BJ (cell line): ENCODE data around the gene MARS1. TPM values are rescaled to one million over a fixed set of nuclear protein-coding genes. Genes with fewer than 3 reads are reported as not detected.
A peak's percentile ranks its signal among the peaks of the same experiment; 100 is the strongest.

Experiments used
- CTCF ChIA-PET: fragments of 350-600 bp; formaldehyde crosslinking; extraction: SDS; loops from one replicate; lab custom pipeline; 2021; ENCODE audit warnings: antibody characterized with exemption, inconsistent platforms; lab: Yijun Ruan, JAX
- POLR2A ChIA-PET: fragments of 300-600 bp; sonication (Branson Sonifier 250); formaldehyde crosslinking; extraction: SDS; loops from one replicate; lab custom pipeline; 2021; ENCODE audit warnings: antibody characterized with exemption; lab: Charles Lee
- DNase-seq: peaks from one replicate; pipeline ENCODE4 v3.0.0-alpha.2; 2011; ENCODE audit warnings: low read depth
- H3K27me3 ChIP-seq: 2 replicates; pipeline ENCODE4 v1.6.0; 2011; ENCODE audit warnings: low read length; ENCODE audit not compliant: control insufficient read depth, insufficient read depth
- H3K36me3 ChIP-seq: 2 replicates; pipeline ENCODE4 v1.5.1; 2011; ENCODE audit warnings: low read length; ENCODE audit not compliant: control insufficient read depth, insufficient read depth
- H3K4me3 ChIP-seq: 2 replicates; pipeline ENCODE4 v1.5.1; 2011; ENCODE audit warnings: low read depth, mild to moderate bottlenecking, control low read depth, low read length
- polyA plus RNA-seq: library from polyadenylated mRNA; depleted of rRNA; stranded (reverse); fragments of >200 nt; gene quantifications from 2 replicates; pipeline ENCODE4 v1.2.3, GENCODE V29; 2011
- TF ChIP-seq, protein P1 (sequence below): IDR thresholded peaks from 2 replicates; pipeline ENCODE4 v1.5.1; 2011; ENCODE audit warnings: low read depth, mild to moderate bottlenecking, control low read depth, inconsistent platforms, low read length, moderate library complexity; ENCODE audit not compliant: insufficient read depth

The MARS1 gene
- polyA plus RNA-seq, 1 experiment: 378 TPM

DNA sequence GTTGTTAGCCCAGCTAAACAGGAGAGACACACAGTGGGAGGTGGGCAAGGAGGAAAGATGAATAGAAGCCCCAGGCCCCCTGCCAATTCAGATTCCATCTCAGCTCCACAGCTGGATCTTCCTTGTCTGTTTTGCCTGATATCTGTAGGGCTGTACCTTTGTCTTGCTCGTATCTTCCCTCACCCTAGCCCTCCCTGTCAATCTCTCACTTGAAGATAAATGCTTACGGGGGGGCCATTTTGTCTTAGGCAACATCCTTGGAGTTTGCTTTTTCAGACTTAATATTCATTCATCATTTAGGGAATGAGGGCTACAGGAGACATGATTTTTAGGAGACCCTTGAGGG, 64.4 kb downstream of the MARS1 start:
- CTCF ChIA-PET: no interaction called here
- H3K4me3 ChIP-seq: no peak overlapping the region
- H3K27me3 ChIP-seq: peaks cover 6% of the 10 kb centered on the region
- TF ChIP-seq, protein P1, sequence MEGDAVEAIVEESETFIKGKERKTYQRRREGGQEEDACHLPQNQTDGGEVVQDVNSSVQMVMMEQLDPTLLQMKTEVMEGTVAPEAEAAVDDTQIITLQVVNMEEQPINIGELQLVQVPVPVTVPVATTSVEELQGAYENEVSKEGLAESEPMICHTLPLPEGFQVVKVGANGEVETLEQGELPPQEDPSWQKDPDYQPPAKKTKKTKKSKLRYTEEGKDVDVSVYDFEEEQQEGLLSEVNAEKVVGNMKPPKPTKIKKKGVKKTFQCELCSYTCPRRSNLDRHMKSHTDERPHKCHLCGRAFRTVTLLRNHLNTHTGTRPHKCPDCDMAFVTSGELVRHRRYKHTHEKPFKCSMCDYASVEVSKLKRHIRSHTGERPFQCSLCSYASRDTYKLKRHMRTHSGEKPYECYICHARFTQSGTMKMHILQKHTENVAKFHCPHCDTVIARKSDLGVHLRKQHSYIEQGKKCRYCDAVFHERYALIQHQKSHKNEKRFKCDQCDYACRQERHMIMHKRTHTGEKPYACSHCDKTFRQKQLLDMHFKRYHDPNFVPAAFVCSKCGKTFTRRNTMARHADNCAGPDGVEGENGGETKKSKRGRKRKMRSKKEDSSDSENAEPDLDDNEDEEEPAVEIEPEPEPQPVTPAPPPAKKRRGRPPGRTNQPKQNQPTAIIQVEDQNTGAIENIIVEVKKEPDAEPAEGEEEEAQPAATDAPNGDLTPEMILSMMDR: no peak
- DNase-seq: no peak
- POLR2A ChIA-PET: no interaction called here
- H3K36me3 ChIP-seq: no peaks in the 10 kb centered on the region

DNA sequence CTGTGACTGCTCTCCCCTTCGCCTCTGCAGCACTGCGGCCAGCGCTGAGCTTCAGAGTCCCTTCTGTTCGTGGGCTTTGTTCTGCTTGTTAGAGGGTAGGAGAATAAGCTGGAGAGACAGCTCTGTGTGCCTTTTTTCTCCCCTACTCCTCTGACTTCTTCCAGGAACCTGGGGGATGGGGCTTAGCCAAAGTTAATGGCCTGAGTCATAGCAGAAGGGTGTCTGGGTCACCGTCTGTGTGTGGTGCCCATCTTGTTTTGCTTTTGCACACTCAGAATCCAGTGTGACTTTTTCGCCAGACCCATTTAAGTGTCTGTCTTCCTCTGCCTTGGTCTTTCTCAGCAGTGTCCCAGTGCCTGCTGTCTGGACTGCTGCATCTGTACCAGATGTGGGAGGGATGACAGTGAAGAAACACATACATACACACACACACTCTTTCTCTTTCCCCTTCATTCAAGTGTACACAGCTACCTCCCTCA, 65.0 kb downstream of the MARS1 start:
- ChIA-PET CTCF (no interaction called here), POLR2A (no interaction called here)
- TF ChIP-seq, protein P1: no peak
- Histone ChIP-seq H3K27me3 (peaks cover 6% of the 10 kb centered on the region), H3K4me3 (no peak overlapping the region), H3K36me3 (no peaks in the 10 kb centered on the region)
- peak; percentile 20 for DNase-seq

DNA sequence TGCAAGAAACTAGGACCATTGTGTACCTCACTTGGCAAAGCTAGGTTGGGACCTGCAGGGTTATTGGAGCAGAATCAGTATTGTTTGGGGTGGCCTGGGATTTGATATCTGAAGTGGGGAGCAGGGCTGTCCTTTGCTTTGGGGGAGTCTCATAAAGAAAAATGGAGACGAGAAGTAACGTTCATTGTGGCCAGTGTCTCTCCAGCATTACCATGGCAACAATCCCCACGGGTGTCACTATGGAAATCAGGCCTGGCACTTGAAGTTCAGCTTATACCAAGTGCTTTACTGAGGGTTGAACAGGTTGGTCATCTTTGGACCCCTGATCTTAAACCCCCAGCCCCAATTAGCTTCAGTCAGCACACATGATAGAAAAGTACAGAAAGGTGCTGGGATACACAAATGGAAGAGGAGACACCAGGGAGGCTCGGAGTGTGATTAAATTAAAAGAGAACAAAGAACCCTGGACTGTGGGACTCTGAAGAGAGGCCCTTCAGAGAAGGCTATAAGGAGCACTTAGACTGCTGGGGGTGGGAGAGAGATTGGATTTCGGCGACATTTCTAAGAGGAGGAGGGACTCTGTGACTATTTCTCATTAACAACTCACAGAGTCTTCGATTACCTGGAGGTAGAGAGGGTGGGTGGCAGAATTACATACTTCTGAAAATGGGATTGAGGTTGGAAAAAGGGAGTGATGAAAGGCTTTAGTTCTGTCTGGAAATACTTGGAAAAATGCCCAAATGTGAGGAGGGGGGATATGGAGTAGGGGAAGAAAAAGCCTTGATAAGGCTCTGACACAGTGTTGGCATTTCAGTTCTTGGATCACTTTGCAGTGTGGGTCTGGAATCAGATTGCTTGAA, 65.7 kb downstream of the MARS1 start:
- Histone ChIP-seq H3K4me3 (no peak overlapping the region), H3K27me3 (peaks cover 4% of the 10 kb centered on the region), H3K36me3 (no peaks in the 10 kb centered on the region)
- DNase-seq: no peak
- POLR2A ChIA-PET: no interaction called here
- TF ChIP-seq, protein P1: no peak
- CTCF ChIA-PET: no interaction called here

DNA sequence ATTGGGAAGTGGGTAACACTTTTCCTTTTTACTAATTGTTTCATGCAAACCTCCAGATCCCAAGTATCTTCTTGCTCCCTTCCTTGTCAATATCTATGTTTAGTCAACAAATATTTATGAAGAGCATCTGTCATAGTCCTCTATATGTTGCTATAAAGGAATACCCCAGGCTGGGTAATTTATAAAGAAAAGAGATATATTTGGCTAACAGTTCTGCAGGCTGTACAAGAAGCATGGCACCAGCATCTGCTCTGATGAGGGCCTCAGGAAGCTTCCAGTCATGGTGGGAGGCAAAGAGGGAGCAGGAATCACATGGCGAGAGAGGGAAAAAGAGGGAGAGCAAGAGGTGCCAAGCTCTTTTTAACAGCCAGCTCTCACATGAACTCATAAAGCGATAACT, 66.6 kb downstream of the MARS1 start:
- TF ChIP-seq, protein P1: no peak
- no peak for DNase-seq
- CTCF ChIA-PET: interaction anchor here (1.3 kb wide), 1 partner anchor 29 kb away, joined by 7 read pairs; no protein-coding TSS in a partner anchor
- POLR2A ChIA-PET: no interaction called here
- Histone ChIP-seq H3K27me3 (no peaks in the 10 kb centered on the region; the same call in 1 of the 2 replicates), H3K4me3 (no peak overlapping the region), H3K36me3 (no peaks in the 10 kb centered on the region)

DNA sequence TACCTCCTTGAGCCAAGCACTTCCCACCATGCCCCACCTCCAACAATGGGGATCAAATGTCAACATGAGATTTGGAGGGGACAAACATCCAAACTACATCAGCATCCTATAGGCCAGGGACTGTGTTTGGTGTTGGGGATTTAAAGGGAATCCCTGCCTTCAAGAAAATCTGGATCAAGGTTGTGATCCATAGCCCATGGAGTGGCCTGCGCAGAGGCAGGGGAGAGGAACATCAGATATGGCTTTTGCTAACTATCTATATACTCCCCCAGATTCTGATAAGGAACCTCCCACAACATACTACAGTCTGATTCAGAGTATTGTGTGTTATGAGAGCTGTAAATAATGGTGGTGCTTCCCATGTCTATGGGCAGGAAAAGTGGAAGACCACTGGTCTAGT, 67.0 kb downstream of the MARS1 start:
- ChIA-PET POLR2A (no interaction called here), CTCF (interaction anchor here (1.3 kb wide), 1 partner anchor 28 kb away, joined by 7 read pairs; no protein-coding TSS in a partner anchor)
- DNase-seq: no peak
- Histone ChIP-seq H3K36me3 (no peaks in the 10 kb centered on the region), H3K27me3 (no peaks in the 10 kb centered on the region; the same call in 1 of the 2 replicates), H3K4me3 (no peak overlapping the region)
- TF ChIP-seq, protein P1: no peak
